SH-SY5Y (cell line): ENCODE measurements around the gene MTNR1A.

Experiments
- GATA2 ChIP-seq: IDR thresholded peaks from 2 replicates; pipeline ENCODE4 v1.6.1; 2011; ENCODE audit warnings: mild to moderate bottlenecking, low read depth, low read length
- GATA3 ChIP-seq: IDR thresholded peaks from 2 replicates; pipeline ENCODE4 v1.6.1; 2011; ENCODE audit warnings: low read depth, mild to moderate bottlenecking, low read length, moderate library complexity

The MTNR1A gene

GRCh38 chr4:186581421-186581820 is 26.1 kb upstream of the MTNR1A start:
- no peak for TF ChIP-seq GATA3
- TF ChIP-seq GATA2 = no peak

GRCh38 chr4:186580669-186581068 is 25.3 kb upstream of the MTNR1A start:
- no peak for TF ChIP-seq GATA3
- no peak for TF ChIP-seq GATA2

DNA sequence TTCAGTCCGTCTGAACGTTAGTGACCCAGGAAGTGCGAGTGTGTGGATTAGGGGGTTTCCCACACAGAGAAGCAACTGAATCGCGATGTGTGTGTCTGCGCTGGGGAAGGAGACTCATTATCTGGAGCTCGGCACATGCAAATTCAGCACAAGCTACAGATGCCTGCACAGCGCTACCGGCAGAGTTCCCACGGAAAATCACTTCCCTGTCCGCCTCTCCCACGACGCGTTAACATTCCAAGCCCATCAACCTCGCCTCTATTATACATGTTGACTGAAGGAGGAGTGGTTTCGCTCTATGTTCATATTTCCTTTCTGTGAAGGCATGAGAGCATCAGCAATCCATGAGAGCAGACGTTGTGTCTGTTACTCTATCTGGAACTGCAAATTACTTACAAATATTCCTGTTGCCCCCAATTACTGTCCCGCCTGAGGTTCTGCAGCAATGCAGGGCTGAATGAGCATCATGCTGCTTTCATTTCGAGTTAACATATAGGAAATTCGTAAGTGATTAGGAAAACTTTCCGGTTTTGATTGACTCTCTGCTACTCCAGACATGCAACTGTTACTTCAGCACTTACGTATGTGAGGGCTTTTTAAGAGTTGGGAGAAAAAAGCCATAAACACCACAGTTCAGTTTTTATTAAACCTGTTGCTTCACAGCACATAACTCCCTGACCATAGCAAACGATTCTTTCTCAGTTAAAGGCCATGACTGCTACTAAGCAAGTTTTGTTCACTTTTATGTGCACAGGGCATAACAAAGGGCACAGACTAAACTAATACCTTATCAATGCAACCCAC is 15.0 kb upstream of the MTNR1A start:
- TF ChIP-seq GATA2 = no peak
- no peak for TF ChIP-seq GATA3

- TF ChIP-seq GATA2 (no peak), GATA3 (no peak)
Observed at GRCh38 chr4:186569533-186570192, 14.3 kb upstream of the MTNR1A start.

DNA sequence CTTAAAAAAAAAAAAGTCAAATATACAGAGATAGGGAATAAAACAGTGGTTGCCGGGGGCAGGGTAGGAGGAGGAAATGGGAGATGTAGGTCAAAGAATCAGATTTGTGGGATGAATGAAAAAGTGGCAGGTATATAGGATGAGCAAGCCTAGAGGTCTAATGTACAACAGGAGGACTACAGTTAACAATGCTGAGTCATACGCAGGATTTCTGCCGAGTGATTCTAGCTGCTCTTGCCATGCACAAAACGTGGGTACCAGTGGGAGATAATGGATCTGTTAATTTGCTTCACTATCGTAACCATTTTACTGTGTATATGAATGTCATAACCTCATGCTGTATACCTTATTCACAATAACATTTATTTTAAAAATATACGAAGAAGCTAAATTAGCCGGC is 10.7 kb upstream of the MTNR1A start:
- no peak for TF ChIP-seq GATA2
- TF ChIP-seq GATA3 = no peak

- no peak for TF ChIP-seq GATA2
- TF ChIP-seq GATA3 = no peak
Observed at GRCh38 chr4:186563761-186564160, 8.4 kb upstream of the MTNR1A start.

DNA sequence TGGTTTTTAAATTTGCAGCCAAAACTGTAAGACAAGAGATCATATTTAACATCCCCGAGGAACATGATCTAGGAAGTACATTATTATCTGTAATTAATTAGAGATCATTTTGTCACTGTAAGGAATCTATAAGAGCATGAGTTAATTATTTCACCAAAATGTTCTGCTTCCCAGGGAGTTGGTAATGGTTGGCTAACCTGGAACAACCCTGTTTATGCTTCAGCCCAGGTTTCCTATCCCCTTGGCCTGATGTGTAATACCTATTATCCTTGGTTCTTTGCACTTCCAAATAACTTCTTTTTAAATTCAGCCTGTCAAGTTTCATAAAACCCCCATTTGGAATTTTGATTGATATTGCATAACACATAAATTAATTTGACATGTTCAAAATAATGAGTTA is 6.4 kb upstream of the MTNR1A start:
- TF ChIP-seq GATA3 (no peak), GATA2 (no peak)

DNA sequence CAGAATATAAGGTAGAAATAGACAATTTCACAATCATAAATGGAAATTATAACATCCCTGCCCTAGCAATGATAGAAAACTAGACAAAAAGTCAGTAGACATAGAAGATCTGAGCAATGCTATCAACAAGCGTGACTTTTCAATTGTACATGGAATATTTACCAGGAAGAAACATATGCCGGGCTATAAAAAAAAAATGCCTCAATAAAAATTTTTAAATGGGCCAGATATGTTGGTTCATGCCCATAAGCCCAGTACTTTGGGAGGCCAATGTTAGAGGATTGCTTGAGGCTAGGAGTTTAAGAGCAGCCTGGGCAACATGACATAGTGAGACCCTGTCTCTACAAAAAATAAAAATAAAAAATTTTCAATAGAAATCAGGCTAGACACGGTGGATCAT is 5.3 kb upstream of the MTNR1A start:
- TF ChIP-seq GATA3 (no peak), GATA2 (no peak)

GRCh38 chr4:186557486-186557885 is 2.1 kb upstream of the MTNR1A start:
- TF ChIP-seq GATA2 (no peak), GATA3 (no peak)

DNA sequence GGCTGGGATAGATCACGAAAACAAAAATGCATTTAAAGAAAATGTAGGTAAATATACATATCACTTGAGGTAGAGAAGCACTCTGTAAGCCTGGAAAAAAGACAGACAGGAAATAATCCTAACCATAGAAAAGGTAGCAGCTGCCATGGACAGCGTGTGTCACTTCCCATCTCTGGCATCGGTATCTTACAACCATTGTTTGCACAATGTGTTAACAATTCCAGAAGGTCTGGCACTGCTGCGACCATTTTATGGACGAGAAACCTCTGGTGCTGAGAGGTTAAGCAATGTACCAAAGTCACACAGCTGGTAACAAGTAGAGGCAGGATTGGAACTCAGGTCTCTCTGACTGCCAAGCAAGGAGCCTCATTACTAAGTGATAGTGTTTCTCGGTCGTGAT is 1.7 kb upstream of the MTNR1A start:
- no peak for TF ChIP-seq GATA3
- TF ChIP-seq GATA2 = no peak

DNA sequence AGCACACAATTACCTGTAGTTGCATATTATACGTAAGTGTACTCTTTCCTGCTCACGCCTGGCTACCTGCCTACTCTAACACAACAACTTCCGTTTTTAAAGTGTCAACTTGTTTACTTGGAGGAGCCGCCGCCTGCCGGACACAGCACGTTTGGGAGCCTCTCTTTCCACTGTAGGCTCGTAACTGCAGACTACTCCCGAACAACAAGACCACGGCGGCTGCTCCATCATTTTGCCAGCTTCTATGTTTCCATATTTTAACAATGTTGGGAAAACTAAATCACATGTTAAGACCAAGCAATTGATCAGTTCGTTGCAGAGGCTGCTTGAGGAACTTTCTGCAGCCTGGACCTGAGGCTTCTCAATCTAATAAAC is 841 bp downstream of the MTNR1A start:
- TF ChIP-seq GATA2 (no peak), GATA3 (no peak)

- TF ChIP-seq GATA2 = no peak
- no peak for TF ChIP-seq GATA3
Observed at GRCh38 chr4:186553717-186554116, 1.6 kb downstream of the MTNR1A start.

- TF ChIP-seq GATA3 (no peak), GATA2 (no peak)
Observed at GRCh38 chr4:186551849-186552248, 3.5 kb downstream of the MTNR1A start.

DNA sequence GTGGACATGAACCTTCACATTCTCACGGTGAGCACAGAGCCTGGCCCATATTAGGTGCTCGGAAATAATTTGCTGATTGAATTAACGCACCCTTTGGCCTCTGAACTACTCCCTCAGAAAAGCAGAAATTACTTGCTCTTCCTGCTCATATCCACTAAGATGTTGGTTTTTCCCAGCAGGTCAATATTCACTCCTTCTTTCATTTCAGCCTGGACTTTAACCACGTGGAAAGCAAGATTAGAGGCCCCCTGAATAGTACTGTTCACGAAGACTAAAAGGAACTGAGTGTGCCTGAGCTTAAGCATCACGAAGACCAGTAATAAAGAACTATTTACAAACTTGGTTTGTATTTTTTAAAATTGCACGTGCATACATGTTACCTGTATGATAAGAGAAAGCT is 9.9 kb downstream of the MTNR1A start:
- TF ChIP-seq GATA3 (no peak), GATA2 (no peak)

DNA sequence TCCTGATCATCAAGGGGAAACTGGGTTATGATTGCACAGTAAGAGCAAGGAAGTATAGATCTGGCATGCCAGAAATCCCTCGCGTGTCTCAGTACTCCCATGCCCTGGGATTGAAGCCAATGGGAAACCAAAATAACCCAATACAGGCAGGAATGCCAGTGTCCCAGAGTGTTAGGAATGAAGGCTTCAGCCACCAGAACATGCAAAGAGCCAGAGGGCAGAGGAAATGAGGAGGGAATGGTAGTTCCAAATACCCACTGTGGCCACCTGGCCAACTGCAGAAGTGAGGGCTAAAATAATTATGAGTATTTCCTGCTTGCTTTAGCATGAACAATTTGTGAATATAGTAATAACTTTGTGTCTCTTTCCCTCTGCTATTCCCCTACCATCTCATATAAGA is 12.2 kb downstream of the MTNR1A start:
- TF ChIP-seq GATA2 (no peak), GATA3 (no peak)

DNA sequence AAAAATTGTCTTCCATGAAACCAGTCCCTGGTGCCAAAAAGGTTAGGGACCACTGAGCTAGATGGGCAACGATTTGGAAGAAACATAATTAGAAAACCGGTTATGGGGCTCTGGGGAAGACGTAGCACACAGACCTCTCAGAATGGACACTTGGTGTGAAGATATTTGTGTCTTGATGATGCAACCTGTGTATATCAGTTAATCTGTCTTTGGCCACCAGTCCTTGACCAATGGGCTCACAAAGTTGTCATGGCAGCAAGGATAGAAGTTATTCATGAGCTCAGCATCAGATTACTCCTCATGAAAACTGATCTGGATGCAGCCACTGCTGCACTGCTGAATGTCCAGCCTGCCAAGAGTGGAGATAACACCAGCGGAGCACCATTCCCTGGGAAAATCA is 13.6 kb downstream of the MTNR1A start:
- TF ChIP-seq GATA3 = no peak
- TF ChIP-seq GATA2 = no peak
